ENCODE results near the gene CHD1.

- no peak for TF ChIP-seq CTCF (IDR thresholded peaks at IDR 0.05 in 4 of 5, conservative IDR thresholded peaks at IDR 0.05 in 1 of 5)
- no peak for TF ChIP-seq POLR2A (IDR thresholded peaks at IDR 0.05)
These were observed 17.3 kb downstream of the CHD1 start for GRCh38 chr5:98911280-98912040.
